Measurements from ENCODE around the gene TTYH3. TPM values are rescaled to one million over a fixed set of nuclear protein-coding genes. Genes with fewer than 3 reads are reported as not detected.

TTYH3 gene
- total and polyA plus RNA-seq, 9 of the 15 experiments (the other 6 are each of a cell fraction or from before 2014, with no cell fraction given): 0.01 to 5.5 (median 1.1) TPM

DNA sequence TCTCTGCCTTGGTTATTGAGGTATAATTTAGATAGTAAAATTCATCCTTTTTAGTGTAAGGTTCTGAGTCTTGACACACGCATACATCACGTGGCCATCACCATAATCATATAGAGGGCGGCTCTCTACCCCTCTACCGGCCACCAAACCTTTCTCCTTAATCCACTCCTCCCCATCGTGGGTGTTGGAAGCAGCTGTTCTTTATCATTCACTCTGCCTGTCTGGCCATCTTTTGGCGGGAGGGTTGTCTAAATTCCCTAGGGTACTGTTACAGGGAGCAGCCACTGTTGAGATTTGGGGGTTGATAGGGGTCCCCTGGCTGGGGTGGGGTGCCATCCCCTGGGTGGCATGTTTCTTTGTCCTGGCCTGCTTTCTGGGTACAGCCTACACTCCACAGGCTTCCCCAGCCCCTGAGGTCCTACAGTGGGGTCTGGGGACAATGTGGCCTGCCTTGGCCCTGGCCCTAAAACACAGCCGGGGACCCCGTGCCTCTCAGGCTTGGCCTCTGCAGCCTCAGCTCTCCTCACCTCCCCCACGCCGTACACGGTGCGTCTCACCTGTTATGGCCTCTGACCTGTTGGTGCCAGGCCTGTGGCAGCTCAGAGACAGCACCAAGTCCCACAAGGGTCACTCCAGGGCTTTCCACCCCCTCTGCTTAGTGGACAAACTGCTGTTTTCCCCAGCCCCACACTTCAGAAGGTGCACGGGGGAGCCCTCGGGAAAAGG is 73.7 kb downstream of the TTYH3 start (continued):
- TF ChIP-seq, protein P1, sequence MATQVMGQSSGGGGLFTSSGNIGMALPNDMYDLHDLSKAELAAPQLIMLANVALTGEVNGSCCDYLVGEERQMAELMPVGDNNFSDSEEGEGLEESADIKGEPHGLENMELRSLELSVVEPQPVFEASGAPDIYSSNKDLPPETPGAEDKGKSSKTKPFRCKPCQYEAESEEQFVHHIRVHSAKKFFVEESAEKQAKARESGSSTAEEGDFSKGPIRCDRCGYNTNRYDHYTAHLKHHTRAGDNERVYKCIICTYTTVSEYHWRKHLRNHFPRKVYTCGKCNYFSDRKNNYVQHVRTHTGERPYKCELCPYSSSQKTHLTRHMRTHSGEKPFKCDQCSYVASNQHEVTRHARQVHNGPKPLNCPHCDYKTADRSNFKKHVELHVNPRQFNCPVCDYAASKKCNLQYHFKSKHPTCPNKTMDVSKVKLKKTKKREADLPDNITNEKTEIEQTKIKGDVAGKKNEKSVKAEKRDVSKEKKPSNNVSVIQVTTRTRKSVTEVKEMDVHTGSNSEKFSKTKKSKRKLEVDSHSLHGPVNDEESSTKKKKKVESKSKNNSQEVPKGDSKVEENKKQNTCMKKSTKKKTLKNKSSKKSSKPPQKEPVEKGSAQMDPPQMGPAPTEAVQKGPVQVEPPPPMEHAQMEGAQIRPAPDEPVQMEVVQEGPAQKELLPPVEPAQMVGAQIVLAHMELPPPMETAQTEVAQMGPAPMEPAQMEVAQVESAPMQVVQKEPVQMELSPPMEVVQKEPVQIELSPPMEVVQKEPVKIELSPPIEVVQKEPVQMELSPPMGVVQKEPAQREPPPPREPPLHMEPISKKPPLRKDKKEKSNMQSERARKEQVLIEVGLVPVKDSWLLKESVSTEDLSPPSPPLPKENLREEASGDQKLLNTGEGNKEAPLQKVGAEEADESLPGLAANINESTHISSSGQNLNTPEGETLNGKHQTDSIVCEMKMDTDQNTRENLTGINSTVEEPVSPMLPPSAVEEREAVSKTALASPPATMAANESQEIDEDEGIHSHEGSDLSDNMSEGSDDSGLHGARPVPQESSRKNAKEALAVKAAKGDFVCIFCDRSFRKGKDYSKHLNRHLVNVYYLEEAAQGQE (IDR thresholded peaks at IDR 0.05; ENCODE audit: borderline replicate concordance): no peak
- TF ChIP-seq, protein P1 (CRISPR knock-in tag; IDR thresholded peaks at IDR 0.05; ENCODE audit: low read depth): no peak
- no peak for TF ChIP-seq E2F3 (CRISPR knock-in tag; IDR thresholded peaks at IDR 0.05)
- no peak for TF ChIP-seq ZNF551 (CRISPR knock-in tag; IDR thresholded peaks at IDR 0.05)
- TF ChIP-seq ZFP36 (IDR thresholded peaks at IDR 0.05; ENCODE audit: low read depth, low read length, partially characterized antibody): no peak
- no peak for TF ChIP-seq HDAC2 (IDR thresholded peaks at IDR 0.05)
- no peak for TF ChIP-seq ILK (tag; IDR thresholded peaks at IDR 0.05; ENCODE audit: borderline replicate concordance, low read depth)
- no peak for TF ChIP-seq TCF7L2 (IDR thresholded peaks at IDR 0.05; ENCODE audit: low read depth, low read length)
- TF ChIP-seq ZFPM2 (CRISPR knock-in tag; IDR thresholded peaks at IDR 0.05): no peak
- no peak for TF ChIP-seq KLF1 (tag; IDR thresholded peaks at IDR 0.05)
